Smooth muscle cell (in vitro differentiated cells): ENCODE results near the gene BEGAIN. TPM values are rescaled to one million over a fixed set of nuclear protein-coding genes. Genes with fewer than 3 reads are reported as not detected.

Experiments
- DNase-seq: peaks from one replicate; lab custom pipeline; 2025; ENCODE audit not compliant: unreplicated experiment; lab: John Stamatoyannopoulos, UW
- H2AFZ ChIP-seq: fragments of 200-600 bp; sonication (generic); 2 replicates; pipeline ENCODE4 v1.6.0; 2016; ENCODE audit warnings: antibody characterized with exemption, low read depth, mild to moderate bottlenecking
- H3F3A ChIP-seq: fragments of 200-600 bp; sonication (generic); 2 replicates; pipeline ENCODE4 v1.6.0; 2017; ENCODE audit warnings: antibody characterized with exemption, low read depth
- H3K27ac ChIP-seq: fragments of 200-600 bp; sonication (generic); 2 replicates; pipeline ENCODE4 v1.5.1; 2016; ENCODE audit warnings: low read depth, mild to moderate bottlenecking
- H3K27me3 ChIP-seq: fragments of 200-600 bp; sonication (generic); 2 replicates; pipeline ENCODE4 v1.6.1; 2016; ENCODE audit warnings: low read depth, mild to moderate bottlenecking
- H3K36me3 ChIP-seq: fragments of 200-600 bp; sonication (generic); 2 replicates; pipeline ENCODE4 v1.5.1; 2016; ENCODE audit warnings: low read depth
- H3K4me1 ChIP-seq: fragments of 200-600 bp; sonication (generic); 2 replicates; pipeline ENCODE4 v1.5.1; 2016; ENCODE audit warnings: low read depth
- H3K4me2 ChIP-seq: fragments of 200-600 bp; sonication (generic); 2 replicates; pipeline ENCODE4 v1.6.0; 2016; ENCODE audit warnings: mild to moderate bottlenecking
- H3K4me3 ChIP-seq: fragments of 200-600 bp; sonication (generic); 2 replicates; pipeline ENCODE4 v1.5.1; 2016; ENCODE audit warnings: mild to moderate bottlenecking
- H3K79me2 ChIP-seq: fragments of 200-600 bp; sonication (generic); 2 replicates; pipeline ENCODE4 v1.6.0; 2016; ENCODE audit warnings: low read depth, mild to moderate bottlenecking
- H3K9ac ChIP-seq: fragments of 200-600 bp; sonication (generic); 2 replicates; pipeline ENCODE4 v1.6.0; 2016; ENCODE audit warnings: low read depth
- H3K9me3 ChIP-seq: fragments of 200-600 bp; sonication (generic); replicated peaks from 2 replicates; pipeline ENCODE4 v1.5.1; 2016; ENCODE audit warnings: low read depth
- H4K20me1 ChIP-seq: fragments of 200-600 bp; sonication (generic); 2 replicates; pipeline ENCODE4 v1.6.0; 2016; ENCODE audit warnings: low read depth
- CTCF ChIP-seq: fragments of 200-600 bp; sonication (generic); IDR thresholded peaks from 2 replicates; pipeline ENCODE4 v1.5.1; 2017; ENCODE audit warnings: borderline replicate concordance, mild to moderate bottlenecking, antibody characterized with exemption; ENCODE audit not compliant: insufficient read depth, poor library complexity, severe bottlenecking
- WGBS: methylation state at CpG from one replicate; pipeline ENCODE4 v1.1.7; 2016; ENCODE audit warnings: low lambda C conversion rate; 5-methylcytosine and 5-hydroxymethylcytosine counted together
- polyA plus RNA-seq: library from polyadenylated mRNA; unstranded; fragments of >200 nt; fragmentation: Nextera tagmentation; extraction: Ambion mirVana; gene quantifications from 2 replicates; pipeline ENCODE4 v1.2.1, GENCODE V29; 2016
- total RNA-seq: library from RNA; depleted of rRNA; stranded (reverse); fragments of >200 nt; gene quantifications from 2 replicates; pipeline ENCODE4 v1.2.3, GENCODE V29; 2014

Gene BEGAIN
- total and polyA plus RNA-seq, 2 experiments from 2014 or later: 4.7 to 11.7 TPM

DNA sequence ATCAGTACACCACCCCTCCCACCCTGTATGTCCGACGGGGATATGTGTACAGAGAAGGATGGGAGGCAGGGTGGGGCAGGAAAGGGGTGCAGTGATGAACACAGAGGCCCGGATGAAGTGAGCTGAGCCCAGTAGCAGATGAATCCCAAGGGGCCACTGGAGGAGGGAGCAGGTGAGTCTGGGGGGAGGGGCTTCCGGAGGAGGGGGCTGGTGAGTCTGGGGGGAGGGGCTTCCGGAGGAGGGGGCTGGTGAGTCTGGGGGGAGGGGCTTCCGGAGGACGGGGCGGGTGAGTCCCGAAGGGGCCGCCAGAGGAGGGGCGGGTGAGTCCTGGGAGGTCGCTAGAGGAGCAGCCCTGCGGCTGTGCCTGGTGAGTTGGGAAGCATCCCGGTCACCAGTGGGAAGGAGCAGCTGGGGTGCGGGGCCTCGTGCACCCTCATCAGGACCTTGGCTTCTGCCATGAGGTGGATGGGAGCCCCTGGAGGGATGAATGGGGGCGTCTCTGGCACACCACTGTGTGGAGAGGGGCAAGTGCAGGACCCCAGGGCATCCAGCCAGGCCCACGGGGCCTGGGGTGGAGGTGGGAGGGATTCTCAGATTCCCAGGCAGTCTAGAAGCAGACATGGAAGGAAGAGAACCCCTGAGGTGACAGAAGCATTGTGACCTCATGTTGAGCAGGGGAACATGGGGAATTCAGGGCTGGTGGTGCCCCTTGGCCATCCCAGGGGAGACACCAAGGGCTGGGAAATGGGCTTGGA is 14.0 kb downstream of the BEGAIN start:
- Histone ChIP-seq H3K27me3 (peaks cover 33% of the 10 kb centered on the region), H3K36me3 (no peaks in the 10 kb centered on the region), H3K27ac (no peak overlapping the region), H3F3A (no peaks in the 10 kb centered on the region), H3K4me3 (no peak overlapping the region), H3K4me1 (peaks cover 16% of the 10 kb centered on the region), H3K9me3 (no peaks in the 10 kb centered on the region), H3K4me2 (no peak overlapping the region), H3K9ac (no peak overlapping the region), H2AFZ (no peak overlapping the region), H4K20me1 (no peaks in the 10 kb centered on the region), H3K79me2 (no peaks in the 10 kb centered on the region)
- no peak for TF ChIP-seq CTCF
- 41% methylated on average over 10 of the region's 18 CpGs for WGBS
- DNase-seq: no peak

DNA sequence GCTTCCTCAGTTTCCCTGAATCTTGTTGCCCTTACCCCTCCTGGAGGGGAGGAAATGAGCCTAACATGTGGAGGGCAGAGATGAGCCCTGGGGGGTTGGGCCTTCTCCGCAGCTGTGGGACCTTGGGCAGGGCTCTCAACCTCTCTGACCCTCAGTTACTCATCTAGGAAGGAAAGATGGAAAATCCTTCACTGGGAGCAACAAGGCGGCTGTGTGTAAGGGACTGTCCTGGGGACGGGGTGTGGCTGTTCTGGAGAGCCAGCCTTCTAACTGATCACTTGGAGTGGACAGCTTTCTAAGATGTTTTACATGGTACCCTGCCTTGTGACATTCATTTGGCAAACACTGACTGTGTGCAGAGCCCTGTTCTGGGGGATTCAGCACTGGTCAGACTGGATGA is 14.7 kb downstream of the BEGAIN start:
- no peak for TF ChIP-seq CTCF
- Histone ChIP-seq H3K79me2 (no peaks in the 10 kb centered on the region), H3K36me3 (no peaks in the 10 kb centered on the region), H3F3A (no peaks in the 10 kb centered on the region), H3K27me3 (peaks cover 38% of the 10 kb centered on the region), H3K9me3 (no peaks in the 10 kb centered on the region), H3K4me3 (no peak overlapping the region), H4K20me1 (no peaks in the 10 kb centered on the region), H3K4me2 (no peak overlapping the region), H3K27ac (no peak overlapping the region), H3K4me1 (peaks cover 16% of the 10 kb centered on the region), H3K9ac (no peak overlapping the region), H2AFZ (no peak overlapping the region)
- 78% methylated on average over 3 of the region's 3 CpGs for WGBS
- no peak for DNase-seq

GRCh38 chr14:100571837-100572236 is 15.4 kb downstream of the BEGAIN start:
- Histone ChIP-seq H3K4me3 (no peak overlapping the region), H3K4me2 (no peak overlapping the region), H3K36me3 (no peaks in the 10 kb centered on the region), H3K27ac (no peak overlapping the region), H3K79me2 (no peaks in the 10 kb centered on the region), H4K20me1 (peaks cover 3% of the 10 kb centered on the region), H3K4me1 (peaks cover 19% of the 10 kb centered on the region), H3F3A (no peaks in the 10 kb centered on the region), H3K9me3 (no peaks in the 10 kb centered on the region), H3K9ac (no peak overlapping the region), H3K27me3 (peaks cover 44% of the 10 kb centered on the region), H2AFZ (no peak overlapping the region)
- DNase-seq: no peak
- 87% methylated on average over 16 of the region's 16 CpGs for WGBS
- TF ChIP-seq CTCF: no peak

- Histone ChIP-seq H2AFZ (no peak overlapping the region), H3K36me3 (no peaks in the 10 kb centered on the region), H3K79me2 (no peaks in the 10 kb centered on the region), H3K27ac (no peak overlapping the region), H3K4me3 (no peak overlapping the region), H3K4me2 (no peak overlapping the region), H3K27me3 (peaks cover 53% of the 10 kb centered on the region), H4K20me1 (peaks cover 12% of the 10 kb centered on the region), H3K4me1 (peaks cover 20% of the 10 kb centered on the region), H3F3A (no peaks in the 10 kb centered on the region), H3K9me3 (no peaks in the 10 kb centered on the region), H3K9ac (no peak overlapping the region)
- no peak for TF ChIP-seq CTCF
- WGBS: 89% methylated on average over 21 of the region's 23 CpGs
- DNase-seq: no peak
These were observed 16.3 kb downstream of the BEGAIN start for GRCh38 chr14:100570726-100571454.
